ENCODE results near the gene TEAD3. TPM values are rescaled to one million over a fixed set of nuclear protein-coding genes. Genes with fewer than 3 reads are reported as not detected.

The TEAD3 gene
- total RNA-seq, 6 experiments from 2014 or later = 5.2 to 8.5 (median 6.9) TPM

- Histone ChIP-seq H3K9me3 (no peaks in the 10 kb centered on the region), H3K27ac (no peak overlapping the region), H3K36me3 (peaks cover 0 to 5% (median under 1%) of the 10 kb centered on the region in 4 donors), H3K4me3 (no peak overlapping the region), H3K4me1 (peaks cover 0 to 9% (median 0%) of the 10 kb centered on the region in 4 donors), H3K27me3 (no peaks in the 10 kb centered on the region)
- ATAC-seq (no peak), DNase-seq (no peak)
- intact Hi-C loops (cut with DNase I) = no loop called here
- 100% methylated on average over 3 of the region's 5 CpGs for WGBS (ENCODE audit: insufficient coverage, low coverage, low lambda C conversion rate, missing lambda C conversion rate)
- TF ChIP-seq, protein P1, sequence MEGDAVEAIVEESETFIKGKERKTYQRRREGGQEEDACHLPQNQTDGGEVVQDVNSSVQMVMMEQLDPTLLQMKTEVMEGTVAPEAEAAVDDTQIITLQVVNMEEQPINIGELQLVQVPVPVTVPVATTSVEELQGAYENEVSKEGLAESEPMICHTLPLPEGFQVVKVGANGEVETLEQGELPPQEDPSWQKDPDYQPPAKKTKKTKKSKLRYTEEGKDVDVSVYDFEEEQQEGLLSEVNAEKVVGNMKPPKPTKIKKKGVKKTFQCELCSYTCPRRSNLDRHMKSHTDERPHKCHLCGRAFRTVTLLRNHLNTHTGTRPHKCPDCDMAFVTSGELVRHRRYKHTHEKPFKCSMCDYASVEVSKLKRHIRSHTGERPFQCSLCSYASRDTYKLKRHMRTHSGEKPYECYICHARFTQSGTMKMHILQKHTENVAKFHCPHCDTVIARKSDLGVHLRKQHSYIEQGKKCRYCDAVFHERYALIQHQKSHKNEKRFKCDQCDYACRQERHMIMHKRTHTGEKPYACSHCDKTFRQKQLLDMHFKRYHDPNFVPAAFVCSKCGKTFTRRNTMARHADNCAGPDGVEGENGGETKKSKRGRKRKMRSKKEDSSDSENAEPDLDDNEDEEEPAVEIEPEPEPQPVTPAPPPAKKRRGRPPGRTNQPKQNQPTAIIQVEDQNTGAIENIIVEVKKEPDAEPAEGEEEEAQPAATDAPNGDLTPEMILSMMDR (IDR thresholded peaks at IDR 0.05) = no peak
- TF ChIP-seq POLR2A (IDR thresholded peaks at IDR 0.05) = no peak
Measured at GRCh38 chr6:35477551-35478179, 19.2 kb downstream of the TEAD3 start.

- DNase-seq = no peak
- Histone ChIP-seq H3K4me1 (peaks cover 0 to 13% (median 0%) of the 10 kb centered on the region in 4 donors), H3K4me3 (no peak overlapping the region), H3K27me3 (no peaks in the 10 kb centered on the region), H3K36me3 (peaks cover 0 to 5% (median under 1%) of the 10 kb centered on the region in 4 donors), H3K27ac (no peak overlapping the region), H3K9me3 (no peaks in the 10 kb centered on the region)
- TF ChIP-seq, protein P1 (IDR thresholded peaks at IDR 0.05) = no peak
- intact Hi-C loops (cut with DNase I) = no loop called here
- WGBS (ENCODE audit: insufficient coverage, low coverage, low lambda C conversion rate, missing lambda C conversion rate) = 66% methylated on average over 2 of the region's 8 CpGs
- ATAC-seq = no peak
Measured at GRCh38 chr6:35477028-35477427, 19.9 kb downstream of the TEAD3 start.

DNA sequence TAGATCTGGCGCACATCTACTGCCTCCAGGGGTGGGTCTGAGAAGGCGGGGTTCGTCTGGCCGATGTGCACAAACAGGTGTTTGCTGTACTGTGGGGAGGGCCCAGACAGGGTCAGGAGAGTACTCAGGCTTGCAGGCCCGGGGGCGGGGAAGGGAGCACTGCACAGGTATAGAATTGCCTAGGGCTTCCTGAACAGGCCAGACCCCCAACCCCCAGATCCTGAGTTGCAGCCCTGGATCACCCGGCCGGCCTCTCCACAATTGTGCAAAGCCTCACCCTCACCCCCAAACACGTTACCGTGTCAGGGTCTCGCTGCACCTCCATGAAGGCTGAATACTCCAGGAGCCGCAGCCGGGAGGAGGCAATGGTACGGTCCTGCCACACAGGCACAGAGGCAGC lies 20.9 kb downstream of the TEAD3 start:
- TF ChIP-seq POLR2A (IDR thresholded peaks at IDR 0.05) = no peak
- TF ChIP-seq, protein P1 (IDR thresholded peaks at IDR 0.05) = no peak
- Histone ChIP-seq H3K4me3 (no peak overlapping the region), H3K9me3 (no peaks in the 10 kb centered on the region), H3K27ac (no peak overlapping the region), H3K4me1 (peaks cover 0 to 15% (median 0%) of the 10 kb centered on the region in 4 donors), H3K36me3 (peaks cover 0 to 10% (median 4%) of the 10 kb centered on the region in 4 donors), H3K27me3 (no peaks in the 10 kb centered on the region)
- intact Hi-C loops (cut with DNase I) = no loop called here
- no CpG with 5 or more reads among the region's 14 CpGs for WGBS (ENCODE audit: insufficient coverage, low coverage, low lambda C conversion rate, missing lambda C conversion rate)
- ATAC-seq = no peak
- DNase-seq = no peak

- DNase-seq (no peak), ATAC-seq (no peak)
- H3K27me3 ChIP-seq = no peaks in the 10 kb centered on the region
- 20% methylated on average over 1 of the region's 4 CpGs for WGBS (ENCODE audit: insufficient coverage, low coverage, low lambda C conversion rate, missing lambda C conversion rate)
- H3K36me3 ChIP-seq = peaks cover 0 to 14% (median 5%) of the 10 kb centered on the region in 4 donors
- no peak overlapping the region for H3K27ac ChIP-seq
- TF ChIP-seq, protein P1 (IDR thresholded peaks at IDR 0.05) = no peak
- no peak for TF ChIP-seq POLR2A (IDR thresholded peaks at IDR 0.05)
- H3K9me3 ChIP-seq = no peaks in the 10 kb centered on the region
- intact Hi-C loops (cut with DNase I) = no loop called here
- H3K4me3 ChIP-seq = no peak overlapping the region
- H3K4me1 ChIP-seq = peaks cover 0 to 18% (median 0%) of the 10 kb centered on the region in 4 donors
Measured at GRCh38 chr6:35475573-35475972, 21.3 kb downstream of the TEAD3 start.

Data from right lobe of liver (tissue), 6 donors.